GM10248 (cell line): ENCODE measurements around the gene CLIC5.

Experiments
- CTCF ChIA-PET: fragments of 300-600 bp; sonication (Branson Sonifier 250); formaldehyde crosslinking; extraction: SDS; loops from one replicate; lab custom pipeline; 2021; ENCODE audit warnings: antibody characterized with exemption; lab: Yijun Ruan, JAX
- POLR2A ChIA-PET: fragments of 350-650 bp; sonication (Branson Sonifier 250); formaldehyde crosslinking; extraction: SDS; loops from one replicate; lab custom pipeline; 2020; ENCODE audit warnings: antibody characterized with exemption; lab: Yijun Ruan, JAX
- DNase-seq: peaks from one replicate; pipeline ENCODE4 v3.0.0; 2012; ENCODE audit errors: extremely low spot score
- CTCF ChIP-seq: IDR thresholded peaks from 2 replicates; pipeline ENCODE4 v1.5.1; 2012; ENCODE audit warnings: mild to moderate bottlenecking, low read depth; ENCODE audit errors: extremely low read depth, missing control alignments, control extremely low read depth

CLIC5 gene

GRCh38 chr6:45965792-45966191 lies 49.9 kb downstream of the CLIC5 start:
- POLR2A ChIA-PET, result no interaction called here
- CTCF ChIA-PET, result interaction anchor here (0.6 to 2.3 kb wide), 5 partner anchors 8 to 244 kb away, joined by 3 to 7 read pairs (median 3); no protein-coding TSS in a partner anchor
- no peak for TF ChIP-seq CTCF

GRCh38 chr6:45965007-45965406 lies 50.7 kb downstream of the CLIC5 start:
- DNase-seq, result no peak
- ChIA-PET POLR2A (no interaction called here), CTCF (interaction anchor here (0.9 to 1.2 kb wide), 3 partner anchors 10 to 37 kb away, joined by 3 to 4 read pairs (median 4); no protein-coding TSS in a partner anchor)
- TF ChIP-seq CTCF, result no peak

More at GRCh38 chr6:45965792-45966191, 49.9 kb downstream of the CLIC5 start:
- DNase-seq, result no peak

DNA sequence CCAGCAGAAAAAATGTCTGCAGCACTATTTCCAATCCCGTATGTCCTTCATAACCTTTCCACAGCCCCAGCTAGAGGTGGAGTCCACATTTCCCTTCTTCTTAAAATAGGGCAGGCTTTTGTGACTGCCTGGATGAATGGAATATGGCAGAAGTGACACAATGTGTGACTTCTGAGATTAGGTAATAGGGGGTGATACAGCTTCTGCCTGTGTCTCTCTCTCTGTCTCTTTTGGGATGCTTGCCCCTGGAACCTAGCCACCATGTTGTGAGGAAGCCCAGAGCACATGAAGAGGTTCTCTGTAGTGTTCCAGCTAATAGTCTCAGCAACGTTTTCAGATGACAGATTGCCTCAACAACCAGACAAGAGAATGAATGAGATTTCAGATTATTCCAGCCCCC lies 51.4 kb downstream of the CLIC5 start:
- TF ChIP-seq CTCF, result no peak
- POLR2A ChIA-PET, result no interaction called here
- DNase-seq, result no peak
- CTCF ChIA-PET, result interaction anchor here (0.9 to 1.1 kb wide), 2 partner anchors 11 to 34 kb away, joined by 3 to 4 read pairs; no protein-coding TSS in a partner anchor

DNA sequence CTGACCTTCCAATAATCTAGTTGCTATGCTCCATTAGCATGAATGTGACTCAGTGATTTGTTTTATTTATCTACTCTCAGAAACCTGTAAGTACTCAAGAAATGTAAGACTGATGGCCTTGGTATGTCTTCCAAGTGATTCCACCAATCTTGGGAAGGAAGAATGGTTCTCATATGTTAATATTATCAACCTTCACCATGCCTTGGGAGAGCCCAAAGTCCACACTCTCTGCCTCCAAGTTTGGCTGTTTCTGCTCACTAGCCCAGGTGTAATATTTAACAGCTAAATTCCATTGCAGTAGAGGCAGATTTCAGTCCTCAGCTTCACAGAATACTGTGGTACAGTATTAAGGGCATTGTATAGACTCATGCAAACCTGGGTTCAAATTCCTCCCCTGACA lies 51.8 kb downstream of the CLIC5 start:
- TF ChIP-seq CTCF, result no peak
- no peak for DNase-seq
- ChIA-PET POLR2A (no interaction called here), CTCF (interaction anchor here (1.5 kb wide), 1 partner anchor 15 kb away, joined by 4 read pairs; no protein-coding TSS in a partner anchor)

- TF ChIP-seq CTCF, result no peak
- CTCF ChIA-PET, result no interaction called here
- POLR2A ChIA-PET, result no interaction called here
- DNase-seq, result no peak
Measured at GRCh38 chr6:45961125-45961524, 54.5 kb downstream of the CLIC5 start.

- no peak for DNase-seq
- ChIA-PET POLR2A (no interaction called here), CTCF (interaction anchor here (1.0 to 1.5 kb wide), 2 partner anchors 15 to 19 kb away, joined by 3 read pairs; no protein-coding TSS in a partner anchor)
- TF ChIP-seq CTCF, result no peak
Measured at GRCh38 chr6:45959534-45960145, 56.0 kb downstream of the CLIC5 start.
